Endothelial cell (in vitro differentiated cells): ENCODE measurements around the gene LIX1L. TPM values are rescaled to one million over a fixed set of nuclear protein-coding genes. Genes with fewer than 3 reads are reported as not detected.

Experiments used
- DNase-seq: peaks from one replicate; pipeline ENCODE4 v3.0.0; 2021; ENCODE audit warnings: low spot score
- H3K27ac Mint-ChIP-seq: one replicate; pipeline ENCODE4 v1.8.0; 2021; ENCODE audit warnings: mixed read lengths, inconsistent platforms; ENCODE audit not compliant: unreplicated experiment
- H3K27me3 Mint-ChIP-seq: one replicate; pipeline ENCODE4 v1.8.0; 2021; ENCODE audit warnings: mild to moderate bottlenecking, moderate library complexity, mixed read lengths, inconsistent platforms; ENCODE audit not compliant: unreplicated experiment
- H3K36me3 Mint-ChIP-seq: one replicate; pipeline ENCODE4 v1.8.0; 2021; ENCODE audit warnings: mild to moderate bottlenecking, low read depth, mixed read lengths, inconsistent platforms; ENCODE audit not compliant: unreplicated experiment
- H3K4me1 Mint-ChIP-seq: one replicate; pipeline ENCODE4 v1.8.0; 2021; ENCODE audit warnings: mild to moderate bottlenecking, mixed read lengths, inconsistent platforms; ENCODE audit not compliant: unreplicated experiment
- H3K4me3 Mint-ChIP-seq: one replicate; pipeline ENCODE4 v1.8.0; 2021; ENCODE audit warnings: mild to moderate bottlenecking, mixed read lengths, inconsistent platforms; ENCODE audit not compliant: unreplicated experiment
- H3K9me3 Mint-ChIP-seq: one replicate; pipeline ENCODE4 v1.8.0; 2021; ENCODE audit warnings: mixed read lengths, inconsistent platforms; ENCODE audit not compliant: unreplicated experiment
- CTCF ChIP-seq: fragments of 200-600 bp; sonication (generic); IDR thresholded peaks from one replicate; pipeline ENCODE4 v1.5.0; 2021; ENCODE audit warnings: antibody characterized with exemption; ENCODE audit not compliant: unreplicated experiment
- total RNA-seq: library from RNA; stranded (reverse); fragmentation: NEBNext Ultra II Directional; extraction: Animal tissue kit (Norgen Biotek cat#: 25700); gene quantifications from one replicate; pipeline ENCODE4 v1.2.1, GENCODE V29; 2021; ENCODE audit not compliant: unreplicated experiment

LIX1L gene
- total RNA-seq, 1 donor from 2014 or later, result 83.3 TPM

- Mint-ChIP-seq H3K36me3 (no peaks in the 10 kb centered on the region), H3K4me3 (no peak overlapping the region), H3K4me1 (no peaks in the 10 kb centered on the region), H3K9me3 (no peaks in the 10 kb centered on the region), H3K27me3 (peaks cover 2% of the 10 kb centered on the region), H3K27ac (no peak overlapping the region)
- DNase-seq, result no peak
- TF ChIP-seq CTCF, result no peak
Measured at GRCh38 chr1:145972580-145972979, 14.8 kb upstream of the LIX1L start.

GRCh38 chr1:145967288-145967687 is 9.5 kb upstream of the LIX1L start:
- DNase-seq, result no peak
- H3K9me3 Mint-ChIP-seq, result no peaks in the 10 kb centered on the region
- TF ChIP-seq CTCF, result no peak

GRCh38 chr1:145965119-145965744 is 7.4 kb upstream of the LIX1L start:
- TF ChIP-seq CTCF, result no peak
- peaks cover 19% of the 10 kb centered on the region for H3K27me3 Mint-ChIP-seq

More at GRCh38 chr1:145967288-145967687, 9.5 kb upstream of the LIX1L start:
- H3K36me3 Mint-ChIP-seq, result peaks cover 4% of the 10 kb centered on the region
- no peak overlapping the region for H3K27ac Mint-ChIP-seq
- peak overlapping the region; percentile 33 for H3K4me3 Mint-ChIP-seq
- peaks cover 17% of the 10 kb centered on the region for H3K4me1 Mint-ChIP-seq
- H3K27me3 Mint-ChIP-seq, result peaks cover 4% of the 10 kb centered on the region

GRCh38 chr1:145964328-145965118 is 6.7 kb upstream of the LIX1L start, which contains the start of the genes ANKRD34A and POLR3GL:
Gene ANKRD34A (minus strand): TSS chr1:145964575. CDS start chr1:145961759, 2,816 bp downstream.
Gene POLR3GL (plus strand): TSS chr1:145964690. CDS start chr1:145974866, 10,176 bp downstream.
- H3K4me1 Mint-ChIP-seq, result peaks cover 28% of the 10 kb centered on the region
- no peaks in the 10 kb centered on the region for H3K9me3 Mint-ChIP-seq
- TF ChIP-seq CTCF, result no peak
- DNase-seq, result peak; percentile 83
- H3K4me3 Mint-ChIP-seq, result peak within 1 kb of the TSS; percentile 93
- peaks cover 22% of the 10 kb centered on the region for H3K27me3 Mint-ChIP-seq
- peak within 1 kb of the TSS; percentile 72 for H3K27ac Mint-ChIP-seq
- H3K36me3 Mint-ChIP-seq, result peaks cover 4% of the 10 kb centered on the region

More at GRCh38 chr1:145965119-145965744, 7.4 kb upstream of the LIX1L start:
- Mint-ChIP-seq H3K4me3 (peak overlapping the region; percentile 93), H3K4me1 (peaks cover 23% of the 10 kb centered on the region), H3K27ac (no peak overlapping the region), H3K36me3 (peaks cover 4% of the 10 kb centered on the region), H3K9me3 (no peaks in the 10 kb centered on the region)
- DNase-seq, result no peak
